ENCODE measurements around the gene ADAMTSL4. TPM values are rescaled to one million over a fixed set of nuclear protein-coding genes. Genes with fewer than 3 reads are reported as not detected.
"Not testable (repeated sequence)": the region's sequence is repeated elsewhere in the genome, so short reads cannot be mapped to it uniquely, and the experiment has no call there.

Gene ADAMTSL4
- polyA plus RNA-seq, 3 donors: 13.5 to 17.7 (median 13.6) TPM

DNA sequence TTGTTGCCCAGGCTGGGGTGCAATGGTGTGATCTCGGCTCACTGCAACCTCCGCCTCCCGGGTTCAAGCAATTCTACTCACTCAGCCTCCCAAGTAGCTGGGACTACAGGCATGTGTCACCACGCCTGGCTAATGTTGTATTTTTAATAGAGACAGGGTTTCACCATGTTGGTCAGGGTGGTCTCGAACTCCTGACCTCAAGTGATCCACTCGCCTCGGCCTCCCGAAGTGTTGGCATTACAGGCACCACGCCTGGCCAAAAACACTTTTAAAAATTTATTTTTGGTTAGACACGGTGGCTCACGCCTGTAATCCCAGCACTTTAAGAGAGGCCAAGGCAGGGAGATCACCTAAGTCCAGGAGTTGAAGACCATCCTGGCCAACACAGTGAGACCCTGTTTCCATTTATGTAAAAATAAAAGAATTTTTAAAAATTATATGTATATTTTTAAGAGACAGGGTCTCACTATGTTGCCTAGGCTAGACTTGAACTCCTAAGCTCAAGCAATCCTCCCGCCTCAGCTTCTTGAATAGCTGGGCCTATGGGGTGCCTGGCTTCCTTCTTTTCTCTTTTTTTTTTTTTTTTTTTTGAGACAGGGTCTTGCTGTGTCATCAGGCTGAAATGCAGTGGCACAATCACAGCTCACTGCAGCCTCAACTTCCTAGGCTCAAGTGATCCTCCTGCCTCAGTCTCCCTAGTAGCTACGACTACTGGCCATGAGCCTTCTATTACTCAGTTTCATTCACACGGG is 16.2 kb downstream of the ADAMTSL4 start:
- DNase-seq: not testable (repeated sequence)

DNA sequence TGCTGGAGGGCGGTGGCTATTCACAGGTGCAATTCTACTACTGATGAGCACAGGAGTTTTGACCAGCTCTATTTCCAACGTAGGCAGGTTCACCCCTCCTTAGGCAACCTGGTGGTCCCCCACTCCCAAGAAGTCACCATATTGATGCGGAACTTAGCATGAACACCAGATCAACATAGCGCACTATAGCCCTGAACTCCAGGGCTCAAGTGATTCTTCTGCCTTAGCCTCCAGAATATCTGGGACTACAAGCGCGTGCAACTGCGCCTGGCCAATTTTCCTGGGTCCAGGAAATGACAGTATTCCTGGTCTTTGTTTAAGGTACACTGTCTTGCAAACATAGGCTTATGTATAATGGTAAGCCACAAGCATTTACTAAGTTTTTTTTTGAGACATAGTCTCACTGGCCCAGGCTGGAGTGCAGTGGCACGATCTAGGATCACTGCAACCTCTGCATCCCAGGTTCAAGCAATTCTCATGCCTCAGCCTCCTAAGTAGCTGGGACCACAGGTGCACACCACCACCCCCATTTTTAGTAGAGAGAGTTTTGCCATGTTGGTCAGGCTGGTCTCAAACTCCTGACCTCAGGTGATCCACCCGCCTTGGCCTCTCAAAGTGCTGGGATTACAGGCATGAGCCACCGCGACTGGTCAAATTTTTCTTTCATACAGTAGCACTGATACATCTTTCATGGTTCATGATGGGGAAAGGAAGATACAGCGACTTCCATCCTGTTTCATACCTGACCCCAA is 17.6 kb downstream of the ADAMTSL4 start:
- DNase-seq: no peak

DNA sequence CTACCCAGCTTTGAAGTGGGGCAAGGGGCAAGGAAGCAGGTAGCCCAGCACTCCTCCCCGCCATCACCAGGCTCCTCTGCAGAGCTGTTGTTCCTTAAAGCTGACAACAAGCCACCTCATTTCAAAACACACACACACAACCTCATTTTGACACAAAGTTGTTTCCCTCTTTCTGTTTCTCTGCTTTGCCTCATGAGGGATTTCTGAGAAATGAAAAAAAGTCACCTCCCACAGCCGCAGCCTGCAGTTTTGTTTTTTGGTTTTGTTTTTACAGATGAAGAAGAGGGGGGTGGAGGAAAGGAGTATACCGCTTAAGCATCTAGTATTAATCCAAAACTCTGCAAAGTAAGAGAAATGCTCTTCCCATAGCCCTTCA is 18.1 kb downstream of the ADAMTSL4 start:
- DNase-seq: no peak

DNA sequence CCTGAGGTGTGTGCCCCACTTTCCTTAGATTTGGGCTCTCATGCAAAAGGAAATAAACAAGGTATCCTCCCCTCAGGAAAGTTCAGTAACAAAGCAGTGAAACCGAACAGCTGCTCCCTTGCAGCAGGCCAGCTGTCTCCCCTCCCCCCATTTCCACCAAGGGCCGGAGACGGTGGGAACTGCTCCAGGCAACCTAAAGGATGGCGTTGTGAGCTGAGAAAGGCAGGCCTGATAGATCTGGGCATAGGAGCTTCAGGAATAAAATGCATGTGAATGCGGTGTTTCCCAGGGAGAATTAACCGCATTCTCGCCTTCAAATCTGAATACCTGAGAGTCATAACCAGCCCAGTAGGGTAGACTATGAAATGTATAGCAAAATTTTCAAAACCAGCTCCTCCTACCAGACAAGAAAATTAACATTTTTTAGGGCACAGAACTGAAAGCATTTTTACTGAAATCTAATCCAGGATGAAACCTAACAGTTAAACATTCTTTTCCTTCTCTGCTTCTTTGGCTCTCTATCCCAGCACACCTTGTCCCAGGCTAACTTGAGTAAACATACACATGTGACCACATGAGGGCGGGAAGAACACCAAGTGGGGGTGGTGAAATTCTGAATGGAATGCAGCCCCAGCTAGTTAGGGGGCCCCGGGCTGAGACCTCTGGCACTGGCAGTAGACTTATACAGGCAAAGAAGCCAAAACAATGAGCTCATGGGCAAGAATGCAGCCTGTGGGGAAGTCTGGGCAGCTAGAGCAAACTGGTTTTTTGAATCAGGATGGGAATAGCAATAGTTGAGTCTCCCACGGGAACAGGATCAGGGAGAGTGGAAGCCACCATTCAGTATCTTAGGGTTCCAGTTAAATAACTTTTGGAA is 18.7 kb downstream of the ADAMTSL4 start:
- DNase-seq: peak; percentile 93

DNA sequence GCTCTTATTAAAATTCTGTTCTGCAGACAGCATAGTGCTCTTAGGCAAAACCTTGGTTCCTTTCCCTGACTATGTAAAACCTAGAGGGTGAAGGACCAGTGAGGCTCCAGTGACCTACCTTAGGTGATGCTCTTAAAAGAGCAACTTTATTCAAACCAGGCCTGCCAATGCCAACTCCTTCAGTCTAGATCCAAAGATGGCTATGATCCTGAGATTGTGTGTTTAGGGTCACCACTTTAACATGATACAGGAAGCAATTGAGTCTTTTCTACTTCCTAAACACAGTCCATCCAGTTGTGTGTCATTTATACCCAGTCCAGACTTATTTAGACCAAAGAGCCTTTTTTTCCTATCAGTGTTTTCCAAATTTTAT is 19.4 kb downstream of the ADAMTSL4 start:
- DNase-seq: no peak

DNA sequence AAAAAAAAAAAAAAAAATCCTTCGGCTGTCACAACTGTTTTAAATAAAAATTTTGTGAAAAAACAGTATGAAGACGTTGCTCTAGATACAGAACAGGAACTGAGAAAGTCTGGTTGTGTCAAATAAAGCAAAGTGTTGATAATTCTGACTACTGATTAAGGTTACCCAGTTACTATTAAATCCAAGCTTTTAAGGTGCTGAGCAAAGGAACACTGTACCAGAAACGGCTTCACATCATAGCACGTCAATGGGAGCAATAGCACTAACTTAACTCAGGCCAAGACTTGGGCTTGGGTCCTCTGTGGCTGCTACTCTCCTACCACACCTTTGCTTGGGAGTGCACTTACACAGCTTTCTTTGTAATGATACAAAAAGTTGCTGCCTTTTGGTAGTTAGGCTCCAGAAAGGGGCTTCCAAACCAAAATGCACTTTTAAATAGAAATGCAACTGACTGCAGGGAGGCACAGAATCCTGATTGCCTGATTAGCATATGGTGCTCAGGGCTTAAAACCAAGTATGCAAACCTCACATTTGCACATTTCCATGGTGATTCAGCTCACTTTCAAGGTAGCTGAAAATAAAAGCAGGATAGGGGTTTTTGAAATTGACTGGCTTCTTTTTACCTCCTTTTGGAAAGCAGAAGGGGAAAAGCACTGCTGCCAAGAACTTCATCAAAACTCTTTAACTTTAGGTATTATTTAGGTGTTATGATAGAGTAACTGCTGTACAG is 23.9 kb downstream of the ADAMTSL4 start:
- no peak for DNase-seq

DNA sequence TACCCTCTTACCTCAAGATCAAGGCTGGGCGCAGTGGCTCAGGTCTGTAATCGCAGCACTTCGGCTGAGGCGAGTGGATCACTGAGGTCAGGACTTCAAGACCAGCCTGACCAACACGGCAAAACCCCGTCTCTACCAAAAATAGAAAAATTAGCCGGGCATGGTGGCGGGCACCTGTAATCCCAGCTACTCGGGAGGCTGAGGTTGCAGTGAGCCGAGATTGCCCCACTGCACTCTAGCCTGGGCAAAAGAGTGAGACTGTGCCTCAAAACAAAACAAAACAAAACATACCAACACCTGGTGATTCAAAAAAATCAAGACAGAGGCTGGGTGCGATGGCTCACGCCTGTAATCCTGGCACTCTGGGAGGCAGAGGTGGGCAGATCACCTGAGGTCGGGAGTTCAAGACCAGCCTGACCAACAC is 24.5 kb downstream of the ADAMTSL4 start:
- DNase-seq: not testable (repeated sequence)

DNA sequence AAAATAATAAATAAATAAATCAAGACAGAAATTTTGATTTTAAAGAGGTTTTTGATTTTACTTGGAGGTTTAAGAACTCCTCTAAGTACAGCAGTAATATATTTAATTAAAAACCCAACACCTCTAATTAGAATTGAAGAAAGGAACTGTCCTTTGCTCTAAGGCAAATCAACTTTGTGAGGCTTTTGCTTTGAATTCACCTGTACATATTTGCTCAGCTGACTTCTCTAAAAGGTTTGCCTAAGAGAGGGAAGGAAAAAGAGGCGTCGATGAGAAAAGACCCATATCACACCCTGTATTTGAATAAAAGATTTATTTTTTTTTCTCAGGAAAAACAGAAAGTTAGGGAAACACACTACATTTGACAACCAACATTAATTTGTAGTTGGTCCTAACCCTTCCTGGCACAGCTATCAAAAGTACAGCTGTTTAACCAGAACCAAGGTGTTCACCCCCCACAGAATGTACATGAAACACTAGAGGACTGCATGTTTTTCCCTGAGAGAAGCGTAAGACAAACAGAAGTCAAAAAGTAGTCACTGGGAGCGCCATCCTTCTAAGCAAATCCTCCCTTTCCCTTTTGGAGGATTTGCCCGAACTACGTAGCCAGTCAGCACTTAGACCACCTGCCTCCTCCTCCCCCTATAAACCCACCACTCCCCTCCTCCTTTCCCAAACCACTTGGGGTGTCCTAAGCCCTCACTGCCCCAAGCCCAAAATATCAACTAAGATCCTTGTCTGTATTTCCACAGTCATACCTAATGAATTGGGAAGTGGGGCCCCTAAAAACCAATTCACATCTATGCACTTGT is 25.3 kb downstream of the ADAMTSL4 start:
- no peak for DNase-seq

DNA sequence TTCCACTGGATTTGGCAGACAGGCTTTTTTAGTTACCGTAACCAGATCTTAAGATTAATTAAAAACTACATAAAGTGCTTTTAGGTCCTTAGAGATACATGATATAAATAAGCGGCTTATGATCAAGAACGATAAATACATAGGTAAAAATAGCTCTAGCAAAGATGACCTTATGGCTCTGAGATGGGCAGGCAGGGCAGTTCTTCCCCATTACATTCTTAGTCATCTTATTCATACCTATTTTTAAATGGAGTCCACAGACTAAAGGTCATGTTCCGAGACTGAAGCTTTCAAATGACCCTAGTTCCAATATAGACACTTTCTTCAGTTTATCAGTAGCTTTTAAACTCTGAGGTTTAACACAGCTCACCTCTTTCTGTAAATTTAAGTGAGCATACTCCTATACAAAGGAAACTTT is 25.9 kb downstream of the ADAMTSL4 start:
- DNase-seq: no peak

DNA sequence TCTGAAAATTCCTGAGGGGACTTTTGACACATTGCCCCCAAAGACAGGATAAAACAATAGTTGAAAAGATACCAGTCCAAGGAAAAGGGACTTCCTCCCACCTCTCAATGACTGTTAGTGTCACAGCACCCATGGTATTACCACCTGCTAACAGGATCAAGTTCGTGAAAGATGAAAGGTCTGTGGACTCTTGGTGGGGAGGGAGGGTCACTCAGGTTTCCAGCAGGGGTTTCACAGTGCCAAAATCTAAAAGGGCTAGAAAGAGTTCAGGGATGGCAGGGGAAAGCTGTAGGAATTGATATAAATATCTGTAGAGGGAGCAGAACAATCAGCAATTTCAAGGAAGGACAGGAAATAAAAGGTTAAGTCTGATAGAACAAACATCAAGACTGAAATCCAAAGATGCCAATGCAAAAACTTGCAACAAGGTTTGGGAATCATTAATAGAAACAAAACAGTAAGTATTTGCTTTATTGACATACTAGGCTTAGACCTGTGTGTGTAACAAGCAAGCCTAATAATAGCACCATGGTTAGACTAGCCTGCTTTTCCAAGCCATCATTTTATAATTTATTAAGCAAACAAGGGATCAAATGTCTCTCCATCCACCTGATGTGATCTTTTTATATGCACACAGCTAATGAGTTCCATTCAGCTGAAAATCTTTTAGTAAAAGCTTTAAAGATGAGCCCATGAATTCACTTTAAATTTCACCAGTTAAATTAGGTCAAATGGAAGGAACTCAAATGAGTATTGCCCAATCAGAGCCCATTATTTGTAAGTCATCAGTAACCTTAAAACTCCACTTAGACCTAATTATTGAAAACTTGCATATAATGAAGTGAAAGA is 26.5 kb downstream of the ADAMTSL4 start:
- no peak for DNase-seq

DNA sequence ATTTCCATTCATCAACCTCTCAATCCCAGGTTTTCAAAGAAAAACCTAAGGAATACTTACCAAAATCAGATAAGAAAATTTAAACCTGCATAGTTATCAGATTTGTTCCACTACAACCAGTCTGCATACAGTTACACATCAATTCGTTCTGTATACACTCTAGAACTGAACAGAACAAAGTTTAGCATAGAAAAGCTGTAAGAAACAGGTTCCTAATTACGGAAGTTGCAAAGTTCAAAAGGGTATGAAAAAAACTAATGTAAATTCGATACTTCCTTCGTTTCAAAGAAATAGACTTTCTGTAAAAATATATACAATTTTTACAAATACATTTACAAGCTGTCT is 27.1 kb downstream of the ADAMTSL4 start:
- no peak for DNase-seq

DNA sequence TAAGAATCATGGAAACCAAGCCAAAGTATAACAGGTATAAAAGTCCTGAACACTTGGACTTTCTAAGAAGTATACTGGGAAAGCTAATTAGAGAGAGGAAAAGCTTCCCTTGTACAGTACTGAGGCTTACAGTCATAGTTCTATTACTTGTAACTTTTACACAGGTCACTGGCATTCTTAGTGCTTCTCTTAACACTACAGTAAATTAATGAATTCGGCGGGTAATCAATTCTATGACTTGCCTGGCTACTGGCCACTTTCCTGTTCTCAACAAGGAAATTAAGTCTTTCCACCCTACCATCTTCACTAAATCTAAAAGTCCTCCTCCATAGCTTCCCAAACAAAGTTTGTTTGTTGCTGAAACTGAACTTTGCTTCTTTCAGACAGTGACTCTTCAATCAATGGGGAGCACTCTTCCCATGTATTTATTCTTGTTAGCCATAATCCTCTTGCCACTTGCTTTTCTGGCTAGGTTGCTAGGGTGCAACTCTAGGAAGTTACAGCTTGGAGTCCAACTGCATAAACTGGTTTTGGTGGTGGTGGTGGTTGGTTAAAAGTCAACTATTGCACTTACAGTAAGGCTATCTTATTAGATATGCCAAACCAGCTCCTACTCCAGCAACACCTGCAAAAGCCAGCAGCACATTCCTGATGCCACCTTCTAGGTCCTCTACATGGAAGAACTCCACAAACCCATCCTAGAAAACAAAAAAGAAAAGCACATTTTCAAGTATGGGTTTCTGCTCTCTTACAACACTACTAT is 27.8 kb downstream of the ADAMTSL4 start:
- DNase-seq: no peak

DNA sequence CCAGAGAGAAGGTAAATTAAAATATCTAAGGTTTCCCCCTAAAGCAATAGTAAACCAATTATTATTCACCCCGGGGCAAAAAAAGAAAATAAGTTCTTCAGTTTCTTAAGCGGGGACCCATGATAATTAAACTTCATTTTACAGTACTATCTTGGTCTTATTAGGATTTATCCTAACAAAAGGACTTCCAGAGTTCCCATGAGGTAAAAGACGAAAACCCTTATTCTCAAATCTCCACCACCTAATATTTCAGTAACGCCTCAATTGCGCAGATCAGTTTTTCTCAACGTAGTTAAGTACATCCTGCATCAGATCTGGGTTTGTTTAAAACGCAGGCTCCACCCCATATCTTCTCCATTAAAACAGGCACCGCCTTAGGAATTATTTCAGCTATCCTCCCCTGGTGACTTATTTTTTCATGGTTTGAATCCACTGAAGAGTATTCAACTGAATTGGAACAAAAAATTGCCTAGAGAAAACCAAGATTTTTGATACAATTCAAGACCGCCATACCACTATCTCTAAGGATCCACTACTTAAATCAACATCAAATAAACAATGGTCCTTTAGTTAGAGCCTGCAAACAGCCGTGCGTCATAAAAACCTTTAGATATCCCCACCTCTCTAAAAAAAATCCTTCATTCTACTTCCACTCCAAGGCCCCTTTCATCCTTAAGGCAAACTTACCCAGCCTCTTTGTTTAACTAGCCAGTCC is 28.5 kb downstream of the ADAMTSL4 start:
- no peak for DNase-seq

DNA sequence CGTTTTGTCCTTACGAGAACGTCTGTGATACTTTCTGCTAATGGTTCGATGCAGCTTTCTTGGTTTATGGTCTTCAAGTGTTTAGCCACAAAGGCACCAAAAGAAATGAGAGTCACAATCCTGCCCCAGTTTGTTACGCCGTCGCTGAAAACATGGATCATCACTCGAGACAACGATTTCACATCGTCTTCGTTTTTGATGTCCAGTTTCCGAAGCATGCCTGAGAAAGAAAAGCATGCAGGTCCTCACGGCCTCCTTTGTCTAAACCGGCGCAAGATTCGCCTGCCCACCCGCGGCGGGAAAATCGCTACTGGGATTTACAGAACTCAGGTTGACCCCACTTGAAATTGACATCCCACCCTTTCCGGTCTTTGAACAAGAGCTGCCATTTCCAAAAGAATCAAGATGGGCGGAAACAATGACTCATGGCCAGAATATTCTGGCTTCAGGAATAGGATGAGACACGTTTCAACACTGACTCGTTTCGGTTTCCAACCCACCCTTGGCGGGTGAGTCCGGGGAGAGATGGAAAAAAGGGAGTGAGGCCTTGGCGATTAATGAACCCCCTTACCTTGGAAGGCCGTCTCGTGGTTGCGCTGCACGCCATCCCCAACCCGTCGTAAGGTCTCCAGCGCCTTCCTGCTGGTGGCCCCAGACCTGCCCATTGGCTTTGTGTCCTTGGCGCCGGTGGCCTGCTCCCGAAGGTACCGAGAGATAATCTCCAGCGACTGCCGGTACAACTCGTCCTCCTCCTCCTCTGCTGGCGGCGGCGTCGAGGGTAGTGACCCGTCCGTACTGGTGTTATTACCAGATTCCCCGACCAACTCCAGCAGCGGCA is 29.3 kb downstream of the ADAMTSL4 start:
- DNase-seq: peak; percentile 67

DNA sequence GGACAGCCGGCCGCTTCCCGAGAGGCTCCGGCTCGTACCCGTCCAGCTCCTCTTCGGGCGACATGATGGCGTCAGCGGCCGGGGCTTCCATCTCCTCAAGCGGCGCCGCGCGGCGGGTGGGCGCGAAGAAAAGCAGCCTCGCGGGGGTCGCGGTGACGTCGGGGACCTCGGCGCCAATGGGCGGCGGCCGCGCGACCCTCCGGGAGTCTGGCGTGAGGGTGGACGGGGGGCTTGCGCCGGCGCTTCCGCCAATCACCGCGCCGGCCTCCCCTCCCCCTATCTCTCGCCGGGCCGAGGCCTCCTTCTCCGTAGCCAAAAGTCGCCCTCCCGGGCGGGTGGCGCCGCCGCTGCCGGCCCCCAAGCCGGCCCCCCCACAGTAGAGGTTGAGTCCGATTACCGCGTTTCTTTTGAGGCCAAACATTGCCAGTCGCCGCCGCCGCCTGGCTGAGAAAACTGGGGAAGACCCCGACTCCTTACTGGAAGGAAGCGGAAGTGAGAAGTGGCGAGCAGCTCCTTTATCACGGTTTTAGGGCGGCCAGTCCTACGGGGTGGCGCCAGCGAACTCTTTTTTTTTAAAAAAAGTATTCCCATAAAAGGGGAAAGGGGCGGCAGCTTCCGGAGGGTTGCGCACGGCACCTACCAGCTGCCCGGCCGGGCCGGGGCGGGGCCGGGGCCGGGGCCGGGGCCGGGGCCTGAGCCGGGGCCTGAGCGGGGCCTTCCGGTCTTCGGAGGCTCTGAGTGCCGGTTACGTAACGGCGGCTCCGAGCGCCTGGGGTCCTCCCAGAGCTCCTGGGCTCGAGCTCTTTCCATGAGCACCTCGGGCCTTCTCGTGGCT is 30.1 kb downstream of the ADAMTSL4 start, which contains the start of gene MCL1:
Gene MCL1, minus strand, starts transcription at position 501 of the 835 bp plus-strand sequence. Its CDS starts 80 bp downstream, at position 421.
- peak; percentile 96 for DNase-seq

DNA sequence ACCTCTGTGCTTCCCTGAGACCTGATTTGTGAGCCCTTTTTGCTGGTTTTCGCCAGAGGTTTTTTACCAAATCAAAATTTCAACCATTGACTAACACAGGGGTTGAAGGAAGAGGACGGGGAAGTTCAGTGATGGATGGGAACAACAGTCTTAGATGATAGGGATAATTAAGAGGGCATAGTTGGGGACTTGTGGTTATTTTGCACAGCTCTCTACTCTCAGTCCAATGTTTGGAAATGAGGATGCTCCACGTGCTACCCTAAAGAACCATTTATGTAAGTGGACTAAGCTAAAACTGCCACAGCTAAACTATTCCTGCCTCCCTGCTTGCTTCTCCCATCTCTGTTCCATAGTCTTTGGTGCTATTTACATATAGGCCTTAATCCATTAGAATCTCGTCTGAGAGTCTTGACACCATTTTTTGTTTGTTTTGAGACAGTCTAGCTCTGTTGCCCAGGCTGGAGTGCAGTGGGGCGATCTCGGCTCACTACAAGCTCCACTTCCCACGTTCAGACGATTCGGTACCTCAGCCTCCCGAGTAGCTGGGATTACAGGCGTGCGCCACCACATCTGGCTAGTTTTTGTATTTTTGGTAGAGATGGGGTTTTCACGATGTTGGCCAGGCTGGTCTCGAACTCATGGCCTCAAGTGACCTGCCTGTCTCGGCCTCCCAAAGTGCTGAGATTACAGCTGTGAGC is 30.9 kb downstream of the ADAMTSL4 start:
- DNase-seq: no peak
